Activated naive CD8-positive, alpha-beta T cell treated with anti-CD3 and anti-CD28 coated beads, Interleukin-2, amount 50 U/mL, for 16 hours (primary cell): ENCODE measurements around the gene CHCHD2.
"Not testable (repeated sequence)": the region's sequence is repeated elsewhere in the genome, so short reads cannot be mapped to it uniquely, and the experiment has no call there.

Experiments
- DNase-seq: peaks from one replicate; pipeline ENCODE4 v3.0.0-alpha.2; 2020; ENCODE audit warnings: low read depth, low spot score

CHCHD2 gene

DNA sequence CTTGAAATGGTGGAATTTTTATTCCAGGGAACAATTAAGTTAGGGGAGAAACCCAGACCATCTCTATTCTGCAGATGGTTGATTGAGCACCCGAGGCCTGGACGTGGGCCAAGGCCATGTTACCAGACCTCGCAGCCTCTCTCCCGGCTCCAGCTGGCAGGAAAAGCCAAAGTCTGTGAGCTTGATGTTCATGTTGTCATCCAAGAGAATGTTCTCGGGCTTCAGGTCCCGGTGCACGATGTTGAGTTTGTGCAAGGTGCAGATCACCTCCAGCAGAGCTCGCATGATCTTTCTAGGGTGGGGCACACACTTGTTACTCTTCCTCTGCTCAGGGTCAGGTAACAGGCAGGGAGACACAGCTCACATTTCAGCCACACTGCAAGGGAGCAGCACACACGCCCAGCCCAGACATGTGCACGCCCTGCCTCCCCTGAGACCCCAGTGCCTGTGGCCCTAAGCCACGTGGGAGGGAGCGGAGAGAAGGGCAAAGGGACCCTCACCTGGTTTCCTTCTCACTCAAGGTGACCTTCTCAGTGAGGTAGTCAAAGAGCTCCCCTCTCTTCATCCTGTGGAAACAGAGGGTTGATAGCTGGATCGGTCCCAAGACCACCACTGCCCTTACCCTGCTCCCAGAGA, 23.0 kb downstream of the CHCHD2 start:
- no peak for DNase-seq

DNA sequence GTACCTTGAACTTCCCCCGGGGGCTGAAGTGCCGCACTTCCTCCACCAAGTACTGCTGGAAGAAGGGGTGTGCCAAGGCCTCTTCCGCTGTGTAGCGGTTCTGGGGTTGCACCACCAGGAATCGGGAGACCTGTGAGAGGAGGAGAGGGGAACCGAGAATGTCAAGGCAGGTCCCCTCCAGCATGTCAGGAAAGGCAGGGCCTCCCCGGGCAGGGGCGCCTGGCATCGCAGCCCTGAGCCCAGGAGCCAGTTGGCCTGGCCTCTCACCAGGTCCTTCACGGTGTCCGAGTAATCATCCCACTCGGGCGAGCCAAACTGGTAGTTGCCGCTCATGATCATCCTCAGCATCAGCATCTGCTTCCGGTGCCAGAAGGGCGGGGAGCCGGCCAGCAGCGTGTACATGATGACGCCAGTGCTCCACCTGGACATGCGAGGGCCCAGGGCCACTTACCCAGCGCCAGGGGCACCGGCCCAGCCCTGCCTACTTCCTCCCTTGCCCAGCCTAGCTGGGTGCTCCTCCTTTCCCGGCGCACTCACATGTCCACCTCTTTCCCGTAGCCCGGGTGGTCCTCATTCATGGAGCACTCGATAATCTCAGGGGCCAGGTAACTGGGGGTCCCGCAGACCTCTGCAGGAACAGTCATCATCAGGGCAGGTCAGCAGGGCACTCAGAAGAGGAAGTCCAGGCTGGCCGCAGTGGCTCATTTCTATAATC, 24.5 kb downstream of the CHCHD2 start:
- DNase-seq = no peak

DNA sequence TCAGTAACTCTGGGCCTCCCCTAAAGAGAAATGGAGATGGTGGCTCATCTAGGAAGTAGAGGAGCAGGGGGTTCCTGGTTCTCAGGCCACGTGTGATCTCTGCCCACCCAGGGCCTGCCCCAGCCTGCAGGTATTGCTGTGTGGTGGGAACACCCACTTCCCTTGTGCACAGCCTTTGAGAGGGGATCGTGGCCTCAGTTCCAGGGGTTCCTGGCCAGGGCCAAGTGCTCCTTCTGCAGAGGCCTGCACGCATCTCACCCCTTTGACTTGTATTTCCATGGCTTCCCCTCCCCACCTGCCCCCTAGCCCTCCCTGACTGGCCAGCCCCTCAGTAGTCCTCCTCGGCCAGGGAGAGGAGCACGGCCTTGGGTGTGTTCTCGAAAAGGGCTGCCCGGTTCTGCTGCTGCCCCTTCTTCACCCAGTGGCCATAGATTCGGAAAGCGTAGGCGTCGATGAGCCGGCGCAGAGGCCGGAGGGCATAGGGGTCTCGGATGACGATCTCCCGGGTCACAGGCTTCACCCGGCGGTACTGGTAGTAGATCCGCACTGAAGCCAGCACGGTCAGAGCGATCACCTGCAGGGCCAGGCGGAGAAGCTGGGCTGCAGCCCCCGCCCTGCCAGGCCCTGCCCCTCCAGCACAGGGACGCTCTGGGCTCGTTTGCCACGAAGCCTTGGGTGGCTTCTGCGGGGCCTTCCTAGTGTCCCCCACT, 25.4 kb downstream of the CHCHD2 start:
- DNase-seq = not testable (repeated sequence)

DNA sequence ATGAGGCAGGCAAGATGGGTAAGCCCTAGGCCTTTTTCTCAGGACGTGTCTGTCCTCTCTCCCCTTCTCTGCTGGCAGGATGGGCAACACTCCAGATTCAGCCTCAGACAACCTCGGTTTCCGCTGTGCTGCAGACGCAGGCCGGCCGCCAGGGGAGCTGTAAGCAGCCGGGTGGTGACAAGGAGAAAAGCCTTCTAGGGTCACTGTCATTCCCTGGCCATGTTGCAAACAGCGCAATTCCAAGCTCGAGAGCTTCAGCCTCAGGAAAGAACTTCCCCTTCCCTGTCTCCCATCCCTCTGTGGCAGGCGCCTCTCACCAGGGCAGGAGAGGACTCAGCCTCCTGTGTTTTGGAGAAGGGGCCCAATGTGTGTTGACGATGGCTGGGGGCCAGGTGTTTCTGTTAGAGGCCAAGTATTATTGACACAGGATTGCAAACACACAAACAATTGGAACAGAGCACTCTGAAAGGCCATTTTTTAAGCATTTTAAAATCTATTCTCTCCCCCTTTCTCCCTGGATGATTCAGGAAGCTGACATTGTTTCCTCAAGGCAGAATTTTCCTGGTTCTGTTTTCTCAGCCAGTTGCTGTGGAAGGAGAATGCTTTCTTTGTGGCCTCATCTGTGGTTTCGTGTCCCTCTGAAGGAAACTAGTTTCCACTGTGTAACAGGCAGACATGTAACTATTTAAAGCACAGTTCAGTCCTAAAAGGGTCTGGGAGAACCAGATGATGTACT, 26.7 kb downstream of the CHCHD2 start:
- DNase-seq = no peak

DNA sequence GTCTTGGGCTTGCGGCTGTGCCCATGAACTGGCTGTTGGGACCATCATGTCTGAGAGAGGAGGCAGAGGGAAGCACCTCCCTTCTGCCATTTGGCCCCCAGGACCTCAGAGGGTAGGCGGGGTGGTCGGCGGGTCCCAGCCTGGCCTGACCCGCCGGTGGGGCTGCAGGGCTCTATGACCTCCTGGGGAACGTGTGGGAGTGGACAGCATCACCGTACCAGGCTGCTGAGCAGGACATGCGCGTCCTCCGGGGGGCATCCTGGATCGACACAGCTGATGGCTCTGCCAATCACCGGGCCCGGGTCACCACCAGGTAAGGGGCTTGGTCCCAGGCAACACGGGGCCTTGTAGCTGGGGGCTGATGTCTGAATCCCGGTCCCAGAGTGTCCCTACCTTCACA, 28.1 kb downstream of the CHCHD2 start:
- DNase-seq = no peak

DNA sequence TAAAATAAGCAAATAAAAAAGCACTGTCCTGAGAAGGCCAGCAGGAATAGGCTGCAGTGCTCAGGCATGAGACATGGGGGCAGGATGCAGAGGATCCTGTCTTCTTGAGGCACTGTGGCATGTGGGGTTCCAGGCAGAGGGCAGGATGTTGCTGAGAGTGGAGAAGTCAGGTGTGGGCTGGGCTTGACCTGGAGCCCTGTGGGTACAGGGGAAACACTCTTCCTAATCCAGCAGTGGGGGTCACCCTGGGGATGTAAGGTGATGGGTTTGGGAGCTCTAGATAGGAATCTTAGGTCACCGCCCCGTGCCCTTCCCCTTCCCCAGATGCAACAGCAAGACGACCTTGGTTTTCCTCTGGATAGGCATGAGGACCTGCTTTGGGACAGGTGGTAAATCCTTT, 28.6 kb downstream of the CHCHD2 start:
- no peak for DNase-seq

DNA sequence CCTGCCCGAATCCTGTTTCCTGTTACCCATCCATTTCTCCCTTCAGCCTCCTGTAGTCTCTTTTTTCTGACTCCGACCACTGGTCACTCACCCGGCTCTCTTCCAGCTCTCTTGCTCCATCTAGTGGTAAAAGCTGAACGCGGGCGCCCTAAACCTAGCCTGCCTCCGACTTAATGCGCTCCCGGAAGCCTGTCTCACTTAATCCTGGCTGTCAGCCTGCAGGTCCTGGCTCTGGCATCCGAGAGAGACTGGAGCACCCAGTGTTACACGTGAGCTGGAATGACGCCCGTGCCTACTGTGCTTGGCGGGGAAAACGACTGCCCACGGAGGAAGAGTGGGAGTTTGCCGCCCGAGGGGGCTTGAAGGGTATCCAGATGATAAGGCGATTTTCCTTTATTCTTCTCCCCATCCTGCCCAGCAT, 31.9 kb downstream of the CHCHD2 start:
- peak; percentile 32 for DNase-seq

DNA sequence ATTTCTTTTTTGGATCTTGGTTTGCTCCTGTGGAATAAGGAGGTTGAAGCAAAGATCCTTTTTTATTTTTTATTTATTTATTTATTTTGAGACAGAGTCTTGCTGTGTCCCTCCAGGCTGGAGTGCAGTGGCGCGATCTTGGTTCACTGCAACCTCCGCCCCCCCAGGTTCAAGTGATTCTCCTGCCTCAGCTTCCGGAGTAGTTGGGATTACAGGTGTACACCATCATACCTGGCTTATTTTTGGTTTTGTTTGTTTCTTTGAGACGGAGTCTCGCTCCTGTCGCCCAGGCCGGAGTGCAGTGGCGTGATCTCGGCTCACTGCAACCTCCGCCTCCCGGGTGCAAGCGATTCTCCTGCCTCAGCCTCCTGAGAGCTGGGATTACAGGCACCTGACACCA, 39.9 kb downstream of the CHCHD2 start:
- not testable (repeated sequence) for DNase-seq

DNA sequence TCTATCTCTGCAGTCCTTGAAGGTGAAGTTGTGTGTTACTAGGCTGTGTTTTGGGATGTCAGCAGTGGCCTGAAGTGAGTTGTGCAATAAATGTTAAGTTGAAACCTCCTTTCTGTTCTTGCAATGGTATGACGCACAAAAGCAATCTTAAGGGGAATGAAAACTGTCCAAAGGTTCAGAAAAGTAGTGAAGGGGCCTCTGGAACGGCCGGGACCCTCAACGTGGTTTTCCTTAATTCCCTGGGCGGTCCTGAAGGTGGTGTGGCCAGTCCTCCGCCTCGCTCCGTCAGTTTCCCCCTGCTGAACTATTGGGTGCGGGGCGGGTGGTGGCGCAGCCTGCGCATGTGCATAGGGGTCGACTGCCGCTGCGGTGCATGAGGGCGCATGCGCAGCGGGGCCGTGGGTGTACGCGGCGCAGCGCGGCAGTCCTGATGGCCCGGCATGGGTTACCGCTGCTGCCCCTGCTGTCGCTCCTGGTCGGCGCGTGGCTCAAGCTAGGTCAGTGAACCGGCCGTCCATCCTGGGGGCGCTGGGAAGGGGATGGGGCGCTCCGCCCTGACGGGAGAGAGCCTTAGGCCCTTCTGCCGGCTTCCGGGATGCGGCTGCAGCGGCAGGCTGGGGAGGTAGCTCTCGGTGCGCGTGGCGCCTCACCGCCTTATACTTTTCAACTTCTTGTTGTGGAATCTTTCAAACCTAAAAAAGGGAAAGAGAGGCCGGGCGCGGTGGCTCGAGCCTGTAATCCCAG, 42.2 kb downstream of the CHCHD2 start, which contains the start of gene SUMF2:
Gene SUMF2 (plus strand): TSS at position 405 of the 744 bp plus-strand sequence. CDS start 26 bp downstream, at position 431.
- DNase-seq = peak; percentile 68

DNA sequence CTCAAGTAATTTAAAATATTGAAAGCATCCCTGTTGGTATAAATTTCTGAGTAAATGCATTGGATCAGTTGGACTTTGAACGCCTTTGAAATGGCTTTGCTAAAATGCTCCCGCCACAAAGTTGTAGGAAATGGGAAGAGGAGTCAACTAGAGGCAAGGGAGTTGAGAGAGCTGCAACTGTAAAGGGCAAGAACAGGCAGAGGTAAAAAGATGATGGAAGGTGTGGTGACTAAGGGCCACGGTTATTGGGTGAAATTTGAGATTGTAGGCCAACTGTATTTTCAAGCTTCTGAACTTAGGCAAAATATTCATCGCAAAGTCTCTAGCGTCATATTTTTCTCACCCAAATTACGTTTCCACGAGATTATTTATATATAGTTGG, 42.8 kb downstream of the CHCHD2 start:
- no peak for DNase-seq

DNA sequence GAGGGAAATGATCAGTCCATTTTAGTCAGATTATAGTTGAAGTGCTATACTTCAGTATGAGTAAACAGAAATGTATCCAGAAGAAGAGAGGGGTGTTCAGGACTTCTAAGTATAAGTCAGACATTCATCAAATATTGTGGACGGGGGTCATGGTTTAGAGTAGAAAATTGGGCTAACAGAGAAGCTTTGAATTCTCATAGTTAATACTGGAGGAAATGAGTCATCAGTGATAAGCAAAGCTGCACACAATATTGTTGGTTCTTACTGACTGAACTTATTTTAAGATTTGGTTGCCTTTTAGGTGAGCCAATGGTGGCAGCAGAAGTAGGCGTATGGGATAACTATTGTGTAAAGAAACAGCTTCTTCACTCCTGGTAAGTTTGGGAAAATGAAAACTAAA, 43.9 kb downstream of the CHCHD2 start:
- DNase-seq = no peak

DNA sequence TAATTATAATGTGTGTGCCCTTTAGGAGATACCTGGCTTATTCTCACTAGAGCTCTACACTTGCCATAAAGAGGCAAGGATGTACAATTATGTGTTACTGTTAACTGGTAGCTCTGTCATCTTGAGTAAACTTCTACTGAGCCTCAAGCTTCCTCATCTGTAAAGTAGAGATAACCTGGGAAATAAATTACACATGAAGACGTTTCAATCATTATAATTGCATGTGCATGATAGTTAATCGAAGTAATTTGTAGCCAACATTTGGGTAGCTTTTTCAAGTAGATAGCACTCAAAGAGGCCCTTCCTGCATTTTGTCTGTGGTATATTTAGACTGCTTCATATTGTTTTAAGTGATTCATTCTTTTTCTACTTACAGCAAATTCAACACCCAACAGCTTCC, 52.3 kb downstream of the CHCHD2 start:
- no peak for DNase-seq

DNA sequence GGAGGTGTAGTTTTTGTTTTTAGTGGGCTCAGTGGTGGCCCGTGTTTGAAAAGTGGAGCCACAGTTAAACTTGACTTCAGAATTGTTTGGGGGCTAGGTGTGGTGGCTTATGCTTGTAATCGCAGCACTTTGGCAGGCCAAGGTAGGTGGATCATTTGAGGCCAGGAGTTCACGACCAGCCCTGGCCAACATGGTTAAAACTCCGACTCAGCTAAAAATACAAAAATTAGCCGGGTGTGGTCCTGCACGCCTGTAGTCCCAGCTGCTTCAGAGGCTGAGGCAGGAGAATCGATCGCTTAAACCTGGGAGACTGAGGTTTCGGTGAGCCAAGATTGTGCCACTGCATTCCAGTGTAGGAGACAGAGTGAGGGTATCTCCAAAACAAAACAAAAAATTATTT, 52.9 kb downstream of the CHCHD2 start:
- no peak for DNase-seq
